Activated effector memory CD4-positive, alpha-beta T cell treated with Interleukin-2 at 50 U/mL for 16 hours (primary cell): ENCODE measurements around the gene CCDC3.
"Not testable (repeated sequence)": the region's sequence is repeated elsewhere in the genome, so short reads cannot be mapped to it uniquely, and the experiment has no call there.

Source experiments
- DNase-seq: peaks from one replicate; pipeline ENCODE4 v3.0.0-alpha.2; 2020

Gene CCDC3

GRCh38 chr10:12999849-13000248 is 1.7 kb downstream of the CCDC3 start:
- DNase-seq: no peak

- no peak for DNase-seq
These were observed 6.1 kb downstream of the CCDC3 start for GRCh38 chr10:12995425-12995861.

- DNase-seq: no peak
These were observed 7.9 kb downstream of the CCDC3 start for GRCh38 chr10:12993595-12993994.

GRCh38 chr10:12985347-12985746 is 16.2 kb downstream of the CCDC3 start:
- no peak for DNase-seq

GRCh38 chr10:12984165-12984747 is 17.3 kb downstream of the CCDC3 start:
- no peak for DNase-seq

- not testable (repeated sequence) for DNase-seq
These were observed 17.9 kb downstream of the CCDC3 start for GRCh38 chr10:12983568-12983967.

GRCh38 chr10:12981570-12981969 is 19.9 kb downstream of the CCDC3 start:
- DNase-seq: no peak

- DNase-seq: no peak
These were observed 20.7 kb downstream of the CCDC3 start for GRCh38 chr10:12980713-12981306.

GRCh38 chr10:12980102-12980661 is 21.3 kb downstream of the CCDC3 start:
- DNase-seq: no peak

- DNase-seq: no peak
These were observed 22.6 kb downstream of the CCDC3 start for GRCh38 chr10:12978891-12979290.

GRCh38 chr10:12975906-12976305 is 25.6 kb downstream of the CCDC3 start:
- DNase-seq: no peak

GRCh38 chr10:12975266-12975665 is 26.2 kb downstream of the CCDC3 start:
- DNase-seq: no peak

GRCh38 chr10:12974491-12975199 is 26.9 kb downstream of the CCDC3 start:
- DNase-seq: no peak

- no peak for DNase-seq
These were observed 27.4 kb downstream of the CCDC3 start for GRCh38 chr10:12974078-12974477.

- no peak for DNase-seq
These were observed 28.3 kb downstream of the CCDC3 start for GRCh38 chr10:12973149-12973718.

GRCh38 chr10:12972146-12972545 is 29.4 kb downstream of the CCDC3 start:
- DNase-seq: no peak

- no peak for DNase-seq
These were observed 30.3 kb downstream of the CCDC3 start for GRCh38 chr10:12971001-12971788.

- no peak for DNase-seq
These were observed 31.6 kb downstream of the CCDC3 start for GRCh38 chr10:12969951-12970350.

GRCh38 chr10:12966067-12966466 is 35.4 kb downstream of the CCDC3 start:
- no peak for DNase-seq

- no peak for DNase-seq
These were observed 35.9 kb downstream of the CCDC3 start for GRCh38 chr10:12965571-12965970.

GRCh38 chr10:12962556-12962955 is 39.0 kb downstream of the CCDC3 start:
- no peak for DNase-seq

GRCh38 chr10:12961416-12962205 is 39.9 kb downstream of the CCDC3 start:
- DNase-seq: no peak
